Measurements from ENCODE around the gene CD68. TPM values are rescaled to one million over a fixed set of nuclear protein-coding genes. Genes with fewer than 3 reads are reported as not detected.

Gene CD68
- total and polyA plus RNA-seq, 3 donors from 2014 or later, result 2.0 to 54.8 (median 6.4) TPM

- intact Hi-C loops (cut with DNase I; ENCODE audit: low total_unique reads), result no loop called here
- 65 to 71% methylated on average over 7 of the region's 7 CpGs for WGBS, 2 donors
These were observed 3.5 kb upstream of the CD68 start for GRCh38 chr17:7575959-7576358.

GRCh38 chr17:7576432-7576937, 3.0 kb upstream of the CD68 start:
- DNase-seq, result no peak
- Histone ChIP-seq H3K9me3 (no peaks in the 10 kb centered on the region), H3K36me3 (ENCODE audit: low read depth, missing control alignments) (no peaks in the 10 kb centered on the region), H3K4me1 (peaks cover 25% of the 10 kb centered on the region), H3K27ac (no peak overlapping the region), H3K27me3 (no peaks in the 10 kb centered on the region), H3K4me3 (no peak overlapping the region)
- intact Hi-C loops (cut with DNase I; ENCODE audit: low total_unique reads), result no loop called here
- TF ChIP-seq CTCF (IDR thresholded peaks at IDR 0.05), result no peak
- no peak for TF ChIP-seq POLR2A (IDR thresholded peaks at IDR 0.05)
- WGBS, 2 donors, result 78 to 81% methylated on average over 10 to 14 of the region's 14 CpGs

More at GRCh38 chr17:7575959-7576358, 3.5 kb upstream of the CD68 start:
- H3K4me3 ChIP-seq, result no peak overlapping the region
- peaks cover 25% of the 10 kb centered on the region for H3K4me1 ChIP-seq
- H3K9me3 ChIP-seq, result no peaks in the 10 kb centered on the region
- H3K27ac ChIP-seq, result no peak overlapping the region
- TF ChIP-seq POLR2A (IDR thresholded peaks at IDR 0.05) (no peak), CTCF (IDR thresholded peaks at IDR 0.05) (no peak)
- H3K36me3 ChIP-seq (ENCODE audit: low read depth, missing control alignments), result no peaks in the 10 kb centered on the region
- no peaks in the 10 kb centered on the region for H3K27me3 ChIP-seq
- DNase-seq, result no peak

GRCh38 chr17:7577327-7578199, 1.9 kb upstream of the CD68 start:
- Histone ChIP-seq H3K9me3 (no peaks in the 10 kb centered on the region), H3K27me3 (no peaks in the 10 kb centered on the region), H3K36me3 (ENCODE audit: low read depth, missing control alignments) (no peaks in the 10 kb centered on the region), H3K4me3 (no peak overlapping the region), H3K27ac (no peak overlapping the region), H3K4me1 (peaks cover 32% of the 10 kb centered on the region)
- intact Hi-C loops (cut with DNase I; ENCODE audit: low total_unique reads), result no loop called here
- WGBS, 2 donors, result 77 to 80% methylated on average over 12 to 17 of the region's 17 CpGs
- no peak for TF ChIP-seq POLR2A (IDR thresholded peaks at IDR 0.05)
- no peak for DNase-seq

- Histone ChIP-seq H3K27ac (peak overlapping the region; percentile 39 to 72), H3K36me3 (ENCODE audit: low read depth, missing control alignments) (no peaks in the 10 kb centered on the region), H3K27me3 (no peaks in the 10 kb centered on the region), H3K9me3 (no peaks in the 10 kb centered on the region), H3K4me1 (peaks cover 36% of the 10 kb centered on the region), H3K4me3 (peak overlapping the region in 1 of 2 donors; percentile 13)
- TF ChIP-seq CTCF (IDR thresholded peaks at IDR 0.05) (no peak), POLR2A (IDR thresholded peaks at IDR 0.05) (no peak)
- intact Hi-C loops (cut with DNase I; ENCODE audit: low total_unique reads), result no loop called here
- WGBS, 2 donors, result 75% methylated on average over 10 to 12 of the region's 12 CpGs
- DNase-seq, result no peak
These were observed 581 bp downstream of the CD68 start for GRCh38 chr17:7579834-7580603.
